T-cell (primary cell): Measurements from ENCODE around the gene KIF1A. TPM values are rescaled to one million over a fixed set of nuclear protein-coding genes. Genes with fewer than 3 reads are reported as not detected.

Experiments
- ATAC-seq, 4 experiments: fragments of 200-7000 bp in 3 of 4; fragments of 150-1000 bp in 1 of 4; cut with Tn5 transposase; replicated peaks in 1 of 4; 1 replicate in 3 of 4; 2 replicates in 1 of 4; pipeline ENCODE4 v1.10.0; 2021; ENCODE audit warnings: moderate library complexity in 3 of 4, mild to moderate bottlenecking in 2 of 4, moderate number of reproducible peaks in 1 of 4
- CTCF ChIA-PET, 2 donors: fragments of 300-600 bp; sonication (Branson Sonifier 250); formaldehyde crosslinking; loops; one replicate each; lab custom pipeline; 2022; ENCODE audit warnings: antibody characterized with exemption in 2 of 2; lab: Charles Lee
- POLR2A ChIA-PET, 2 donors: fragments of 300-600 bp; sonication (Branson Sonifier 250); formaldehyde crosslinking; loops; one replicate each; lab custom pipeline; 2022; ENCODE audit warnings: antibody characterized with exemption in 2 of 2; lab: Charles Lee
- DNase-seq, 35 experiments: peaks; one replicate each; pipeline versions ENCODE4 v3.0.0 to v3.0.0-alpha.2; 2013 to 2023
- H3K27ac ChIP-seq: one replicate; pipeline ENCODE4 v1.5.1; 2013; ENCODE audit warnings: low read length
- H3K27me3 ChIP-seq, 2 experiments: replicated peaks in 1 of 2; 1 replicate in 1 of 2; 2 replicates in 1 of 2; pipeline versions ENCODE4 v1.6.1 to v1.7.0; 2013; ENCODE audit warnings: low read length in 1 of 2, mixed read lengths in 1 of 2; ENCODE audit not compliant: control insufficient read depth in 2 of 2, insufficient read depth in 2 of 2; ENCODE audit errors: extremely low read depth in 1 of 2
- H3K36me3 ChIP-seq, 2 donors: 1 replicate in 1 of 2; 2 replicates in 1 of 2; pipeline versions ENCODE4 v1.6.1 to v1.7.0; 2013; ENCODE audit warnings: low read length in 1 of 2; ENCODE audit not compliant: control insufficient read depth in 2 of 2, insufficient read depth in 1 of 2; ENCODE audit errors: extremely low read depth in 1 of 2
- H3K4me1 ChIP-seq, 2 experiments: 1 replicate in 1 of 2; 2 replicates in 1 of 2; pipeline versions ENCODE4 v1.6.1 to v1.7.0; 2013; ENCODE audit warnings: low read length in 2 of 2, mixed read lengths in 1 of 2; ENCODE audit not compliant: insufficient read depth in 2 of 2, control insufficient read depth in 1 of 2; ENCODE audit errors: extremely low read depth in 1 of 2
- H3K4me3 ChIP-seq, 2 donors: 1 replicate in 1 of 2; 2 replicates in 1 of 2; pipeline versions ENCODE4 v1.5.1 to v1.7.0; 2013; ENCODE audit warnings: mild to moderate bottlenecking in 2 of 2, low read length in 1 of 2, moderate library complexity in 1 of 2; ENCODE audit not compliant: control insufficient read depth in 1 of 2; ENCODE audit errors: extremely low read depth in 1 of 2
- H3K9me3 ChIP-seq: 2 replicates; pipeline ENCODE4 v1.7.0; 2013
- H3K27ac Mint-ChIP-seq, 2 donors: one replicate each; pipeline ENCODE4 v1.8.0; 2020 to 2021; ENCODE audit warnings: mild to moderate bottlenecking in 2 of 2, mixed read lengths in 2 of 2
- H3K27me3 Mint-ChIP-seq, 2 donors: one replicate each; pipeline ENCODE4 v1.8.0; 2021 to 2022; ENCODE audit warnings: mixed read lengths in 2 of 2
- H3K36me3 Mint-ChIP-seq: one replicate; pipeline ENCODE4 v1.8.0; 2021; ENCODE audit warnings: mixed read lengths
- H3K4me1 Mint-ChIP-seq, 3 donors: one replicate each; pipeline ENCODE4 v1.8.0; 2020 to 2022; ENCODE audit warnings: mixed read lengths in 3 of 3, mild to moderate bottlenecking in 1 of 3
- H3K4me3 Mint-ChIP-seq, 3 donors: one replicate each; pipeline ENCODE4 v1.8.0; 2020 to 2022; ENCODE audit warnings: mild to moderate bottlenecking in 3 of 3, mixed read lengths in 3 of 3, moderate library complexity in 3 of 3
- H3K9me3 Mint-ChIP-seq, 3 donors: one replicate each; pipeline ENCODE4 v1.8.0; 2020 to 2022; ENCODE audit warnings: mixed read lengths in 3 of 3
- WGBS: methylation state at CpG from one replicate; pipeline ENCODE4 v1.1.5; 2013; ENCODE audit warnings: missing lambda C conversion rate; ENCODE audit not compliant: insufficient coverage; 5-methylcytosine and 5-hydroxymethylcytosine counted together
- total RNA-seq, 35 experiments: library from RNA in 6 of 35; stranded (reverse) in 6 of 35; fragments of 120-200 nt in 1 of 35; gene quantifications; one replicate each; pipeline versions ENCODE4 v1.2.1 to v1.2.4 and lab custom pipeline; 2013 to 2026

Gene KIF1A
- total RNA-seq, 5 donors from 2014 or later (not counting 1 experiment from before 2014, with no cell fraction given), result 0.43 to 0.58 (median 0.51) TPM; not detected in 2

DNA sequence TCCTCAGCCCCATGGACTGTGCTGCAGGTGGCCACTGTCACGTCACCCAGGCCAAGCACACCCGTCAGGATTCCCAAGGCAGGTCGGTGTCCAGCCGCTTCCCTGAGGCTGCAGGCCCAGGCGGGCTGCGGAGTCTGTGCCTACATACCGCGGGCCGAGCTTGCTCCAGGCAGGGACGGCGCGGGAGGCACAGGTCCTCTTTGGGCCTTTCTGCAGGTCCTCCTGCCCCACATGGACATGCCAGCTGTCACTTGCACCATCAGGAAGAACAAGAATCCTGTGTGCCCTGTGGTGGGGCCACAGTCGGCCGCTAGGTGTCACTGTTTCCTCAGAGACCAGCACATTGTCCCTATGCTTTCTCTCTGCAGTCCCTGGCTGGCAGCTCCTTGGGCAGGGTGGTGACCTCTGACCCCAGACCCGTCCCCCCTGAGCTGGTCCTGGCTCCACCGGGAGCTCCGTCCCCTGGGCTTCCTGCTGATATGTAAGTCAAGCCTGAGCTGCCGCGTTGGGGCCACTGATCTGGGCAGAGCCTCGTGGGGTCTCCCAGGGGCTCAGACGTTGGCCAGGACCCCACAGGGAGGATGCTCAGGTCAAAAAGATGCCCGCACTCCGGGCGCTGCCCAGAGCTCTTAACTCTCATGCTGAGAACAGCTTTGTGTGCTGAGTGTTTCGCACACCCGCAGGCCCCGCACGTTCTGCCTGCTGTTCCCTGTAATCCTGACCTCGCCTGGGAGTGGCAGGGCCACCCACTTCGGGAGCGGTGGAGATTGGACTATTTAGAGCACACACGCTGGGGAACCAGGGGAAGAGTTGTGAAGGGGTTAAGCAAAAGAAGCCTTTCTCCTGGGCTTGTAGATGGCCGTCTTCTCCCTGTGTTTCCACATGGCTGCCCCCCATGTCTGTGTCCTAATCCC lies 31.3 kb upstream of the KIF1A start:
- POLR2A ChIA-PET, result no interaction called here
- no peaks in the 10 kb centered on the region for H3K4me1 ChIP-seq
- CTCF ChIA-PET, result interaction anchor here in 1 of 2 donors (0.6 kb wide), 1 partner anchor 428 kb away, joined by 3 read pairs; no protein-coding TSS in a partner anchor
- no peak overlapping the region for H3K27ac ChIP-seq
- peaks cover 0 to 27% of the 10 kb centered on the region in 2 experiments for H3K27me3 ChIP-seq
- Mint-ChIP-seq H3K4me1 (no peaks in the 10 kb centered on the region), H3K27ac (no peak overlapping the region), H3K4me3 (no peak overlapping the region), H3K27me3 (peaks cover 0 to 4% of the 10 kb centered on the region in 2 donors), H3K36me3 (peaks cover 4% of the 10 kb centered on the region), H3K9me3 (peaks cover 0 to 10% (median 8%) of the 10 kb centered on the region in 3 donors)
- peak; percentile 45 to 89 (median 75) for DNase-seq
- ATAC-seq, result peak; percentile 81 to 98 (median 92)
- H3K4me3 ChIP-seq, result no peak overlapping the region
- H3K36me3 ChIP-seq, result no peaks in the 10 kb centered on the region
- 44% methylated on average over 29 of the region's 33 CpGs for WGBS
- no peaks in the 10 kb centered on the region for H3K9me3 ChIP-seq

DNA sequence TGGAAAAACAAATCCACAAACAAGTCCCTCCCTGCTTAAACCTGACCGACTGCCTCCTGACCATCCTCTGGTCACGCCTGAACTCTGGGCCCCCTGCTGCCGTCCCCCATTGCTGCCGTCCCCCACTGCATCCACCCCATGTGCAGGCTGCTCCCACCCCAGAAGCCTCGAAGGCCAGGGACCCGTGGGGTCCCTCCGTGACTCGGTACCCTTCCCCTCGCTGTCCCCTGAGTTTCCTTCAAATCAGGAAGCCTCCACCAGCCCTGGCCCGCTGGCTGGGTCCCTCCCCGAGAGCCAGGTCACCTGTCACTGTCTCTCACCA lies 30.7 kb upstream of the KIF1A start:
- ATAC-seq (no peak), DNase-seq (no peak)
- H3K27me3 Mint-ChIP-seq, result peaks cover 0 to 4% of the 10 kb centered on the region in 2 donors
- CTCF ChIA-PET, result interaction anchor here in 1 of 2 donors (0.6 kb wide), 1 partner anchor 429 kb away, joined by 3 read pairs; no protein-coding TSS in a partner anchor
- no peaks in the 10 kb centered on the region for H3K4me1 Mint-ChIP-seq
- peaks cover 0 to 24% of the 10 kb centered on the region in 2 experiments for H3K27me3 ChIP-seq
- peaks cover 0 to 10% (median 8%) of the 10 kb centered on the region in 3 donors for H3K9me3 Mint-ChIP-seq
- no peaks in the 10 kb centered on the region for H3K36me3 ChIP-seq
- POLR2A ChIA-PET, result no interaction called here
- H3K4me1 ChIP-seq, result no peaks in the 10 kb centered on the region
- H3K36me3 Mint-ChIP-seq, result peaks cover 4% of the 10 kb centered on the region
- no peaks in the 10 kb centered on the region for H3K9me3 ChIP-seq
- H3K4me3 Mint-ChIP-seq, result no peak overlapping the region
- 61% methylated on average over 11 of the region's 11 CpGs for WGBS
- no peak overlapping the region for H3K4me3 ChIP-seq
- no peak overlapping the region for H3K27ac Mint-ChIP-seq
- H3K27ac ChIP-seq, result no peak overlapping the region

DNA sequence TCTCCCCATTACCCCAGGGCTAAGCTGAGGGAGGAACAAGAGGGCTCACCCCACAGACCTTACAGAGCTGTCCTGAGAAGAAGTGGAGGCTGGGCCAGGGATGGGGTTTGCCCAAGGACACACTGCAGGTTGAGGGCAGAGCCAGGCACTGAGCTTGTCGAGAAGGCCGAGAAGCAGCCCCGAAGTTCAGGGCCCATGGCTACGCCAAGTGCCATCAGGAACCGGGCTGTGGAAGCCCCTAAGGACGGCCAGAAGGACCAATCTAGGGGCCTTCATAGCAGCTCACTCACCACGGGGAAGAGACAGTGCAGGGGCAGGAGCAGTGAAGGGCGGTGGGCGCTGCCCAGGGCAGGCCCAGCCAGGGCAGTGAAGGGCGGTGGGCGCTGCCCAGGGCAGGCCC lies 30.0 kb upstream of the KIF1A start:
- no peaks in the 10 kb centered on the region for H3K36me3 ChIP-seq

DNA sequence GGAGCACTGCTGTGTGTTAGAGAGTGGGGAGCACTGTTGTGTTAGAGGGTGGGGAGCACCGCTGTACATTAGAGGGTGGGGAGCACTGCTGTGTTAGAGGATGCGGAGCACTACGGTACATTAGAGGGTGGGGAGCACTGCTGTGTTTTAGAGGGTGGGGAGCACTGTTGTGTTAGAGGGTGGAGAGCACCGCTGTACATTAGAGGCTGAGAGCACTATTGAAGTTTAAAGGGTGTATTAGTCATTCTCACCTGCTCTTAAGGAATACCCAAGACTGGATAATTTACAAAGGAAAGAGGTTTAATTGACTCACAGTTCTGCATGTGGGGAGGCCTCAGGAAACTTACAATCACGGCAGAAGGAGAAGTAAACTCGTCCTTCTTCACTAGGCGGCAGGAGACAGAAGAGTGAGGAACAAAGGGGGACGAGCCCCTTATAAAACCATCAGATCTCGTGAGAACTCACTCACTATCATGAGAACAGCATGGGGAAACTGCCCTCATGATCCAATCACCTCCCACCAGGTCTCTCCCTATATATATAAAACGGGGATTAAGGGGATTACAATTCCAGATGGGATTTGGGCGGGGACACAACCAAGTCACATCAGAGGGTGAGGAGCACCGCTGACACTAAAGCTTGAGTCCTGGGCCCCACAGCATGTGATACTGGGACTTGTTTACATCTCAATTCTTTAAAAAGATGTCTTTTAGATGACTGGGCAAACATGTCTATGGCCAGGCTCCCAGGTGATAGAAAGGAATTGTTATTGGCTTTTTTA lies 29.1 kb upstream of the KIF1A start:
- Mint-ChIP-seq H3K36me3 (peaks cover under 1% of the 10 kb centered on the region), H3K27me3 (peaks cover 0 to 4% of the 10 kb centered on the region in 2 donors), H3K9me3 (peaks cover 0 to 1% (median 1%) of the 10 kb centered on the region in 3 donors), H3K4me3 (no peak overlapping the region), H3K4me1 (no peaks in the 10 kb centered on the region), H3K27ac (no peak overlapping the region)
- no peak overlapping the region for H3K27ac ChIP-seq
- peaks cover 0 to 16% of the 10 kb centered on the region in 2 experiments for H3K27me3 ChIP-seq
- H3K36me3 ChIP-seq, result no peaks in the 10 kb centered on the region
- no peaks in the 10 kb centered on the region for H3K4me1 ChIP-seq
- 95% methylated on average over 2 of the region's 12 CpGs for WGBS
- ATAC-seq (no peak), DNase-seq (no peak)
- no peaks in the 10 kb centered on the region for H3K9me3 ChIP-seq
- no peak overlapping the region for H3K4me3 ChIP-seq
- CTCF ChIA-PET, result no interaction called here
- POLR2A ChIA-PET, result no interaction called here

More for the DNA sequence above, 30.0 kb upstream of the KIF1A start:
- peaks cover 0 to 10% (median 8%) of the 10 kb centered on the region in 3 donors for H3K9me3 Mint-ChIP-seq
- H3K4me3 Mint-ChIP-seq, result no peak overlapping the region
- no peak overlapping the region for H3K4me3 ChIP-seq
- 83% methylated on average over 8 of the region's 11 CpGs for WGBS
- no peak overlapping the region for H3K27ac ChIP-seq
- peaks cover 0 to 20% of the 10 kb centered on the region in 2 experiments for H3K27me3 ChIP-seq
- H3K27me3 Mint-ChIP-seq, result peaks cover 0 to 4% of the 10 kb centered on the region in 2 donors
- no peak for ATAC-seq
- peaks cover 4% of the 10 kb centered on the region for H3K36me3 Mint-ChIP-seq
- H3K4me1 ChIP-seq, result no peaks in the 10 kb centered on the region
- H3K4me1 Mint-ChIP-seq, result no peaks in the 10 kb centered on the region
- H3K9me3 ChIP-seq, result no peaks in the 10 kb centered on the region
- no peak overlapping the region for H3K27ac Mint-ChIP-seq
- ChIA-PET POLR2A (no interaction called here), CTCF (no interaction called here)
- DNase-seq, result no peak

DNA sequence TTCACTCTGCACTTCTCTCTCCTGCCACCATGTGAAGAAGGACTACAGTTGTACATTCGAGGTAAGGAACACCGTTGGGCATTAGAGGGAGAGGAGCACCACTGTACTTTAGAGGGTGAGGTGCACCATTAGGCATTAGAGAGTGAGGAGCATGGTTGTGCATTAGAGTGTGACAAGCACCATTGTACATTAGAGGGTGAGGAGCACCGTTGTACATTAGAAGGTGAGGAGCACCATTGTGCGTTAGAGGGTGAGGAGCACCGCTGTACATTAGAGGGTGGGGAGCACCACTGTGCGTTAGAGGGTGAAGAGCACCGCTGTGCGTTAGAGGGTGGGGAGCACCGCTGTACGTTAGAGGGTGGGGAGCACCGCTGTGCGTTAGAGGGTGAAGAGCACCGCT lies 27.8 kb upstream of the KIF1A start:
- POLR2A ChIA-PET, result no interaction called here
- Mint-ChIP-seq H3K36me3 (no peaks in the 10 kb centered on the region), H3K4me1 (no peaks in the 10 kb centered on the region), H3K27ac (no peak overlapping the region), H3K9me3 (no peaks in the 10 kb centered on the region), H3K27me3 (peaks cover 0 to 4% of the 10 kb centered on the region in 2 donors), H3K4me3 (no peak overlapping the region)
- DNase-seq (no peak), ATAC-seq (no peak)
- H3K4me1 ChIP-seq, result no peaks in the 10 kb centered on the region
- WGBS, result 95% methylated on average over 11 of the region's 13 CpGs
- H3K36me3 ChIP-seq, result no peaks in the 10 kb centered on the region
- H3K9me3 ChIP-seq, result no peaks in the 10 kb centered on the region
- CTCF ChIA-PET, result no interaction called here
- H3K27ac ChIP-seq, result no peak overlapping the region
- no peak overlapping the region for H3K4me3 ChIP-seq
- peaks cover 0 to 16% of the 10 kb centered on the region in 2 experiments for H3K27me3 ChIP-seq

DNA sequence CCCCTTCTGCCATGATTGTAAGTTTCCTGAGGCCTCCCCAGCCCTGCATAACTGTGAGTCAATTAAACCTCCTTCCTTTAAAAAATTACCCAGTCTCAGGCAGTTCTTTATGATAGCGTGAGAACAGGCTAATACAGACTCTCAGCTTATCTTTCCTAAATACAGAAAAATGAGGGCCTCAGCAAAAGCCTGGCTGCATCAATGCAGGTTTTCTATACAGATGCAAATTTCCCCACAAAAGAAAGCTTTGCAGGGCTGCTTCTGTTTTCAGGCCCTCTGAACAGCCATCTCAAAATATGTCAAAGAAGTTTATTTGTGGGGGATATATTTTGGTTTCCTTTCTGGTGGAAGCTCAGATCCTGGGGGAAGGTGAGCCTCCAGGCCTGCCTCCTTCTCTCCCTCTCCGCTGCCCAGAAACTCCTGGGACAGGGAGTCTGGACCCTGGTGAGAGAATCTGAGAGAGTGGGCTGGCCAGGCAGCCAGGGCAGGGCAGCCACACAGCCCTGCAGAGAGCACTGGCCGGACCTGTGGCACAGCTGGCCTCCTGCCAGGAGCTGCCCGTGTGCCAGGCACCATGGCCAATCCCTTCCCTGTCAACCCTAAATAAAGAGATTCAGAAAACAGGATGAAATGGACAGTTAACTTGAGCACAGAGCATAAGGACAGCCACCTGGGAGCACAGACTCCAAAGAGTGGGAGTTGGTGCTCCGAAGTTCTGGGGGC lies 27.0 kb upstream of the KIF1A start:
- WGBS, result 100% methylated on average over 1 of the region's 5 CpGs
- H3K4me3 Mint-ChIP-seq, result no peak overlapping the region
- ChIA-PET POLR2A (no interaction called here), CTCF (no interaction called here)
- Histone ChIP-seq H3K27me3 (peaks cover 0 to 16% of the 10 kb centered on the region in 2 experiments), H3K27ac (no peak overlapping the region), H3K36me3 (no peaks in the 10 kb centered on the region), H3K9me3 (no peaks in the 10 kb centered on the region), H3K4me1 (no peaks in the 10 kb centered on the region), H3K4me3 (no peak overlapping the region)
- ATAC-seq, result no peak
- H3K4me1 Mint-ChIP-seq, result no peaks in the 10 kb centered on the region
- peaks cover 0 to 5% of the 10 kb centered on the region in 2 donors for H3K27me3 Mint-ChIP-seq
- no peak for DNase-seq
- H3K36me3 Mint-ChIP-seq, result no peaks in the 10 kb centered on the region
- H3K9me3 Mint-ChIP-seq, result no peaks in the 10 kb centered on the region
- no peak overlapping the region for H3K27ac Mint-ChIP-seq
